Activated CD8-positive, alpha-beta memory T cell treated with anti-CD3 and anti-CD28 coated beads, Interleukin-2, amount 50 U/mL, for 48 hours (primary cell): ENCODE measurements around the gene MUS81.
A peak's percentile ranks its signal among the peaks of the same experiment; 100 is the strongest.
"Not testable (repeated sequence)": the region's sequence is repeated elsewhere in the genome, so short reads cannot be mapped to it uniquely, and the experiment has no call there.

Experiments
- DNase-seq: peaks from one replicate; pipeline ENCODE4 v3.0.0-alpha.2; 2020

Gene MUS81

GRCh38 chr11:65880027-65880426 lies 19.8 kb downstream of the MUS81 start:
- DNase-seq = no peak

DNA sequence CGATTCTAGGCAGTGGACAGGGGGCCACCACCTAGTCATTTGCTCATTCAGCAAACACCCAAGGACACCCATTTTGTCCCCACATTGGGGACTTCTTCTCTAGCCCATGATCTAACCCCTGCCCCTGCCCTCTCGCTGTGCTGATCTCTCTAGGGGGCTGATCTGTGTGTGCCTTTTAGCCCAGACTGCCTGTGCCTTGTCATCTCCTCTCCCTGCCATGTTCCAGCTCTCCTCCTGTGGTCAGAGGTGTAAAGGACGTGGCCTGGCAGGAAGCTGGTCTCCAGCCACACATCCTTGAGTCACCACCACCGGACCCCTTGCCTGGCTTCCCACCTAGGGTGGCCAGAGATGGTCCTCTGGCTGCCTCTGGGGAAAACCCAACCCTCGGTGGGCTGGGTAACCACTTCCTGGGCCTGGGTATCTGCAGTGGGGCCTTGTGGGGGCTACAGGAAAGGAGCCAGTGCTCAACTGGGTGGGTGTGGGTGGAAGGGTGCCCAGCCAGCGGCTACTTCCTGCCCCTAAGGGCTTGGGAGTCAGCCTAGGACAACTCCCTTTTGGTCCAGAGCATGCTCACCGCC lies 20.7 kb downstream of the MUS81 start:
- DNase-seq = no peak

GRCh38 chr11:65882120-65883057 lies 22.2 kb downstream of the MUS81 start:
- DNase-seq = no peak

DNA sequence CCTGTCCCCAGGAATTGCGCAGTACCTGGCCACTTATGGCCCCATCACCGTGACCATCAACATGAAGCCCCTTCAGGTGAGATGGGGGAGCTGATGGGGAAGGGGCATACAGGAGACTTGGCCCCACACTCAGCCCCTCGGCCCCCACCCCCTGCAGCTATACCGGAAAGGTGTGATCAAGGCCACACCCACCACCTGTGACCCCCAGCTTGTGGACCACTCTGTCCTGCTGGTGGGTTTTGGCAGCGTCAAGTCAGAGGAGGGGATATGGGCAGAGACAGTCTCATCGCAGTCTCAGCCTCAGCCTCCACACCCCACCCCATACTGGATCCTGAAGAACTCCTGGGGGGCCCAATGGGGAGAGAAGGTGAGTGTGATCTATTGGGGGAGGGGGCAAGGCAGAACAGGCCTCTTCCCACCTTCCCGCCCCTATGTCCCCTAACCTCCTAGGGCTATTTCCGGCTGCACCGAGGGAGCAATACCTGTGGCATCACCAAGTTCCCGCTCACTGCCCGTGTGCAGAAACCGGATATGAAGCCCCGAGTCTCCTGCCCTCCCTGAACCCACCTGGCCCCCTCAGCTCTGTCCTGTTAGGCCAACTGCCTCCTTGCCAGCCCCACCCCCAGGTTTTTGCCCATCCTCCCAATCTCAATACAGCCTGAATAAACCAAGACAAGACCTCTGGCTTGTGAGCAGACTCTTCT lies 23.0 kb downstream of the MUS81 start:
- DNase-seq = no peak

DNA sequence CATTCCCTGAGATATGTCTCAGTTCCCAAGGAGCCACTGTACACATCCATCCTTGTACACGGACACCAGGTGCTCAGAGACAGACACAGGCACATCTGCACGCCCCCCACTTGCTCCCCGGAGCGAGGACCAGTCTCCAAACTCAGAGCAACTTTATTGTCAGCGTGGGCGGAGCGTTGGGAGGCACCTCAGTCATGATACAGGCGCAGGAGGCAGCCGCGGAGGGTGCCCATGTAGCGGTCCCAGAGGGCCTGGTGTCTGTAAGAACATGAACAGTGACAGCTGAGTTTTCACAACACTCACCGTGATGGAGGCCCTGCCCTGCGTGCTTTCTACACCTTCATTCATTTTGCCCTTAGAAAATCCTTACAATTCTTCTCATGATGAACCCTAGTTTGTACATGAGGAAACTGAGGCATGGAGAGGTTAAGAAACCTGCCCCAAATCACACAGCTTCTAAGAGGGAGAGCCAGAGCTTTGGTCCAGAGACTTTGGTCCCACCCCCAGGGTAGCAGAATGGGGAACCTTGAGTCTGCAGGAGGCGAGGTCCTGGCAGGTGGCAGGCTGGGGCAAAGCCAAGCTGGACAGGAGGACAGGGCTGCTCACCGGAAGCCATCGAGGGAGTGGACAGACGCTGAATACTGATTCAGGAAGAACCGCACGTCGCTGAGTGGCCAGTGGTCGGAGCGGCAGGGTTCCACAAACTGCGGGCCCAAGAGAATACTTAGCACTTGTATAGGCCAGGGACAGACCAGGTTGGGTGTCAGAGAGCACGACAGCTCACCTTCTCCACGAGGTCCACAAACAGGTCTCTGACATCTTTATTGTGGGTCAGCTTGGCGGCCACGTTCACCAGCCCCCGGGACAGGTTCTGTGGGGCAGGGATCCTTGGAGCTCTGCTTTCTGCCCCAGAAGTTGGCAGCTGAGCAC lies 23.8 kb downstream of the MUS81 start:
- no peak for DNase-seq

DNA sequence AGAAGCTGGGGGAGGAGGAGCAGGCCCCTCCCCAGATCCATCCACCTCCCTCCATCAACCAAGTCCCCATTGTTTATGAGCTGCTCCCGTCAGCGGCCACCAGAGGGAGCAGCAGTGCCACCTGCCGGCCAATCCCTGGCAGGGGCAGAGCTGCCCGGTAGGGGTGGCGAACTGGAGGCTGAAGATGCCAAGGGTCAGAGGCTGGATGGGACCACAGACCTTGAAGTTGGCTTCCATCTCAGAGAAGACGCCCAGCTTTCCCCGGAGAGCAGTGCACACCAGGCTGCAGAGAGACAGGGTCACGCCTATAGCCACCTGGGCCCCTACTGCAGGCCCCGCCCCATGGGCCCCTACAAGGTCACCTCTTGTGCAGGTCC lies 24.5 kb downstream of the MUS81 start:
- DNase-seq = peak; percentile 92

DNA sequence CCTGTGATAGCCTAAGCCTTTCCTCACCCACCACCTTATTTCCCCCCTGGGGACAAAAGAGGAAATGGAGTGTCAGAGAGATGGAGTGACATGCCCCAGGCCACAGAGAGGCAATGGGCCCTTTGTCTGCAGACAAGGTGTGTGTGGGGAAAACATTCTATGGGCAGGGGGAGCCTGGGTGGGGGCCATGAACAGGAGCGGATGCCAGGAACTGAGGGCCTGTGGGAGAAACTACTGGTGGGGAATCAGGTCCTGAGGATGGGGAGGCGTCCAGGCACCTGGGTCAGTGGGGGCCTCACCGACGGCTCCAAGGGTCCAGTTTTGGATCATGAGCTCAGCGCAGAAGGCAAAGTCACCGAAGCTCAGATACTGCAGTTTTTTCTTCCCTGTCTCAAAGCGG lies 25.0 kb downstream of the MUS81 start:
- no peak for DNase-seq

DNA sequence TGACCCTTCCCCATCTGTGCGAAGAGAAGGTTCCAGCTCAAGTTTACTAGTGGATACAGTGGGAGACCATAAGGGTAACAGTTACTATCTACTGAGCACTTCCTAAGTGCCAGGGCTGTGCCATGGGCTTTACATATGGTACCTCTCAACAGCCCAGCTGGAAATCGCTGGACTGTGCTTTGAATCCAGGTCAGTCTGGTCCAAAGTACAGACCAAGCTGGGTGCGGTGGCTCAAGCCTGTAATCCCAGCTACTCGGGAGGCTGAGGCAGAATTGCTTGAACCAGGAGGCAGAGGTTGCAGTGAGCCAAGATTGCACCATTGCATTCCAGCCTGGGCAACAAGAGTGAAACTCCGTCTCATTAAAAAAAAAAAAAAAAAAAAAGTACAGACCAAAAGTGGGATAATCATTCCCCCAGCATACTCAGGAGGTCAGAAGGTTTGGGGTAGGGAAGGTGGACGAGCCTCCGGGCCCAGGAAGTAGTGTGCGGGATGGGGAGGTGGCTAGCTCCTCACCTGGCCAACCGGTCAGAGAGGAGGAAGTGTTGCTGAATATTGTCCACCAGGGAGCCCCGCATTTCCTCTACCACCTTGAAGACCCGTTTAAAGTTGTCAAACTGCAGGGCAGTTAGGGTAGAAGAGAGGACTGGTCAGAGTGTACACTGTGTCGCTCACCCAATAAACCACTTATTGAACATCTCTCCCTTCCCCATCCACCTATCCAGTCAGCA lies 25.7 kb downstream of the MUS81 start:
- DNase-seq = no peak

DNA sequence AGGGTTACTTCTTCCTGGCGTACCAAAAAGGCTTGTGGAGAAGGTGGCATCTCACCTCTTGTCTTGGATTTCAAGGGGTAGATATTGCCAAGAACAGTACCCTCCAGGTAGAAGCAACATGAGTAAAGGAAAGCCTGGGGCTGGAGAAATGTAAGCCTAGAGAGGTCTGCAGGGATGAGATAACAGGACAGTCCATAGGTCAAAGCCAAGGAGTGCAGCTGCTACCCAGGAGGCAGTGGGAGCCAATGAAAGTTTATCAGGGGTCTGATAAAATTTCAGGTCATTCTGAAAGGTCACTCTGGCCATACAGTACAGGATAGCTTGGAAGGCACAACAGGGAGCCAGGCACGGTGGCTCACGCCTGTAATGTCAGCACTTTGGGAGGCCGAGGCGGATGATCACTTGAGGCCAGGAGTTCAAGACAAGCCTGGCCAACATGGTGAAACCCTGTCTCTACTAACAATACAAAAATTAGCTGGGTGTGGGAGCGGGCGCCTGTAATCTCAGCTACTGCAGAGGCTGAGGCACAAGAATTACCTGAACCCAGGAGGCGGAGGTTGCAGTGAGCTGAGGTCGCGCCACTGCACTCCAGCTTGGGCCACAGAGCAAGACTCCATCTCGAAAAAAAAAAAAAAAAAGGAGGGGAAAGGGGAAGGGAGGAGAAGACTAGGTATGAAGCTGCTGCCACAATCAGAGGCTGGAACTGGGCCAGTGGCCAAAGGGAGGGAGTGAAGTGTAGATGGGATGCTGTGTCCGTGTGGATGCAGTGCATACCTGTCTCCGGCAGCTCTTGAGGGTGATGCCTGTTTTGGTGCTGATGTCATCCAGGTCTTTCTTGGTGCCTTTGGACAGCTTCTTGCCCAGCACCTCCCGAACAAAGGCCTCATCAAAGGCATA lies 26.8 kb downstream of the MUS81 start:
- DNase-seq = no peak

- no peak for DNase-seq
Observed at GRCh38 chr11:65887723-65888162, 27.5 kb downstream of the MUS81 start.

GRCh38 chr11:65888163-65888814 lies 28.1 kb downstream of the MUS81 start, which contains the start of gene FIBP:
Gene FIBP (minus strand): TSS chr11:65888471. CDS start chr11:65888418, 53 bp downstream.
- DNase-seq = peak; percentile 97

GRCh38 chr11:65890324-65891218 lies 30.3 kb downstream of the MUS81 start, which contains the start of gene CCDC85B:
Gene CCDC85B (plus strand): TSS chr11:65890673. CDS start chr11:65890784, 111 bp downstream.
- DNase-seq = peak; percentile 99

GRCh38 chr11:65891219-65892136 lies 31.2 kb downstream of the MUS81 start:
- peak; percentile 82 for DNase-seq

DNA sequence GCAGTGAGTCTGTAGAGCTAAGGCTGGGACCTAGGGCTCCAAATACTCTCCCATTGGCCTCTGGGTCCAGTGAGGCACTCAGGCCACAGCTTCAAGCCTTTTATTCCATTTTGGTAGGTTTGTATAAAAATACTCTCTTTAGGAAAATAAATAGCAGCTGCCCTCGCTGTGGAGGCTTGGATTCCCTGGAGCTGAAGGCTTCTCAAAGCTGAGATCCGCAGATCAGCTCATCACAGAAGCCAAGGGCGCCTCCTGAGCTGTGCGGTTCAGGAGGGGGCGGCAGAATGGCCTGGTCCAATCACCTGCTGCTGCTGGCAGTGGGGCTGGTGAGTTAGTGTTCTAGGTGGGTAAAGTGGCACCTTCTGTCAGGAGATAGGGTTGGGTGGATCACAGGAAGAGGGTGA lies 31.9 kb downstream of the MUS81 start:
- not testable (repeated sequence) for DNase-seq

- no peak for DNase-seq
Observed at GRCh38 chr11:65892661-65893317, 32.6 kb downstream of the MUS81 start.

GRCh38 chr11:65894034-65894591 lies 33.9 kb downstream of the MUS81 start:
- DNase-seq = peak; percentile 76

- no peak for DNase-seq
Observed at GRCh38 chr11:65895482-65895981, 35.3 kb downstream of the MUS81 start.
